ENCODE results near the gene CCDC158. TPM values are rescaled to one million over a fixed set of nuclear protein-coding genes. Genes with fewer than 3 reads are reported as not detected.

Gene CCDC158
- total and polyA plus RNA-seq, 2 of the 4 experiments (the other 2 are of a cell fraction) = not detected

GRCh38 chr4:76271248-76271647, 149.7 kb downstream of the CCDC158 start:
- Histone ChIP-seq H3K56ac (ENCODE audit: extremely low read depth, insufficient read depth, low read length) (no peak overlapping the region), H2BK20ac (ENCODE audit: low read depth, low read length) (no peak overlapping the region), H2AFZ (replicated peaks; ENCODE audit: low read length, poor library complexity) (no peak overlapping the region), H2BK120ac (ENCODE audit: low read depth, low read length) (no peak overlapping the region), H3K18ac (ENCODE audit: low read depth, low read length) (no peak overlapping the region), H2AK5ac (ENCODE audit: low read depth, low read length) (no peak overlapping the region), H4K8ac (ENCODE audit: low read depth in 2 of 2, low read length in 2 of 2) (no peak overlapping the region), H3K4me3 (ENCODE audit: insufficient read depth, low read depth, low read length) (no peak overlapping the region), H3K27me3 (ENCODE audit: control insufficient read depth, insufficient read depth, low read length) (peaks cover 42% of the 10 kb centered on the region), H3K36me3 (ENCODE audit: control insufficient read depth, insufficient read depth, low read length) (no peaks in the 10 kb centered on the region), H3K4ac (ENCODE audit: low read depth, low read length) (no peak overlapping the region), H4K91ac (ENCODE audit: insufficient read depth, low read depth, low read length) (no peak overlapping the region), H3K23ac (ENCODE audit: low read depth, low read length) (no peak overlapping the region), H4K5ac (ENCODE audit: low read depth, low read length) (no peak overlapping the region), H4K20me1 (ENCODE audit: insufficient read depth, low read length) (no peaks in the 10 kb centered on the region), H3K79me1 (ENCODE audit: low read depth in 1 of 2, low read length in 2 of 2) (no peaks in the 10 kb centered on the region), H2BK5ac (ENCODE audit: low read depth, low read length, poor library complexity, severe bottlenecking) (no peak overlapping the region), H3K9me3 (ENCODE audit: control insufficient read depth, insufficient read depth, low read length) (no peaks in the 10 kb centered on the region), H3K4me1 (ENCODE audit: control insufficient read depth, insufficient read depth, low read length) (no peaks in the 10 kb centered on the region), H3K27ac (ENCODE audit: insufficient read depth, low read length) (no peak overlapping the region), H2BK15ac (ENCODE audit: low read depth, low read length) (no peak overlapping the region), H3K9me1 (ENCODE audit: insufficient read depth, low read length) (no peaks in the 10 kb centered on the region), H2AK9ac (replicated peaks; ENCODE audit: low read depth, low read length, poor library complexity) (no peak overlapping the region), H3K9ac (ENCODE audit: low read depth, low read length) (no peak overlapping the region), H3K4me2 (ENCODE audit: low read depth, low read length) (no peak overlapping the region), H3K14ac (replicated peaks; ENCODE audit: low read depth, low read length) (no peak overlapping the region)
- DNase-seq (no peak), ATAC-seq (ENCODE audit: low read depth) (no peak)
- POLR2A ChIA-PET (ENCODE audit: unreplicated experiment) = no interaction called here
- no peak for TF ChIP-seq POLR2A (IDR thresholded peaks at IDR 0.05; ENCODE audit: low read depth, low read length)
- TF ChIP-seq MAFK (IDR thresholded peaks at IDR 0.05; ENCODE audit: low read depth, low read length) = peak; percentile 94
- no peak for TF ChIP-seq RFX5 (IDR thresholded peaks at IDR 0.05; ENCODE audit: low read depth, low read length)
- no peak for TF ChIP-seq FOS (IDR thresholded peaks at IDR 0.05; ENCODE audit: low read depth, low read length)
- TF ChIP-seq ELK1 (IDR thresholded peaks at IDR 0.05; ENCODE audit: borderline replicate concordance, low read depth, low read length) = no peak
- intact Hi-C loops (cut with micrococcal nuclease) (no loop called here), in situ Hi-C loops (cut with MboI; ENCODE audit: low sequenced_read_pairs) (no loop called here), dilution Hi-C loops (cut with HindIII; ENCODE audit: low sequenced_read_pairs, unreplicated experiment) (no loop called here)
- WGBS, 2 experiments (ENCODE audit: extremely low coverage in 2 of 2, insufficient read length in 1 of 2) = 85% methylated on average over 4 of the region's 6 CpGs; no CpG with 5 or more reads in 1 of the 2 experiments
- BruUV-seq (replicated peaks) = no TSS peak
- CTCF ChIA-PET = no interaction called here
